H1 (cell line): ENCODE measurements around the gene SHANK1. TPM values are rescaled to one million over a fixed set of nuclear protein-coding genes. Genes with fewer than 3 reads are reported as not detected.

Experiments
- CTCF ChIA-PET: fragments of 300-600 bp; sonication (Branson Sonifier 250); formaldehyde crosslinking; loops from one replicate; lab custom pipeline; 2021; ENCODE audit not compliant: partially characterized antibody; lab: Charles Lee
- POLR2A ChIA-PET: fragments of 300-600 bp; sonication (Branson Sonifier 250); formaldehyde crosslinking; loops from one replicate; lab custom pipeline; 2021; ENCODE audit warnings: inconsistent platforms; ENCODE audit not compliant: partially characterized antibody; lab: Charles Lee
- DNase-seq, 2 experiments: peaks; one replicate each; pipeline versions ENCODE4 v3.0.0 to v3.0.0-alpha.2; 2010 to 2022; ENCODE audit warnings: low spot score in 2 of 2, low read depth in 1 of 2, mixed read lengths in 1 of 2
- FAIRE-seq: peaks from 2 replicates; lab custom pipeline; 2011; peaks lifted over from hg19 to GRCh38; lab: Jason Lieb, UNC
- H2AFZ ChIP-seq: 2 replicates; pipeline ENCODE4 v1.8.1; 2012; ENCODE audit warnings: low read length, inconsistent platforms
- H2AK5ac ChIP-seq: 2 replicates; pipeline ENCODE4 v1.6.1; 2013; ENCODE audit warnings: low read depth, low read length
- H2BK120ac ChIP-seq: replicated peaks from 2 replicates; pipeline ENCODE3; 2013; ENCODE audit warnings: low read depth, low read length, inconsistent platforms
- H2BK12ac ChIP-seq: 2 replicates; pipeline ENCODE4 v1.6.1; 2013; ENCODE audit warnings: low read depth, low read length
- H2BK15ac ChIP-seq: 2 replicates; pipeline ENCODE4 v1.6.1; 2013; ENCODE audit warnings: low read length
- H2BK20ac ChIP-seq: 2 replicates; pipeline ENCODE4 v1.6.1; 2013; ENCODE audit warnings: low read length
- H2BK5ac ChIP-seq: 2 replicates; pipeline ENCODE4 v1.6.1; 2013; ENCODE audit warnings: low read depth, low read length
- H3K14ac ChIP-seq: 2 replicates; pipeline ENCODE4 v1.6.1; 2013; ENCODE audit warnings: inconsistent platforms; ENCODE audit not compliant: insufficient read length
- H3K18ac ChIP-seq: 2 replicates; pipeline ENCODE4 v1.6.1; 2013; ENCODE audit warnings: low read length; ENCODE audit errors: extremely low read depth
- H3K23ac ChIP-seq: 2 replicates; pipeline ENCODE4 v1.6.1; 2013; ENCODE audit warnings: inconsistent platforms; ENCODE audit not compliant: insufficient read length
- H3K23me2 ChIP-seq: 2 replicates; pipeline ENCODE4 v1.6.1; 2013; ENCODE audit warnings: low read depth, low read length
- H3K27ac ChIP-seq: 2 replicates; pipeline ENCODE4 v1.6.1; 2011; ENCODE audit warnings: low read depth, low read length, inconsistent platforms
- H3K27me3 ChIP-seq, 4 experiments: replicated peaks in 1 of 4; 1 replicate in 1 of 4; 2 replicates in 3 of 4; pipeline versions ENCODE4 v1.6.1 to v1.8.1; 2011 to 2013; ENCODE audit warnings: low read length in 3 of 4, mild to moderate bottlenecking in 3 of 4, inconsistent platforms in 2 of 4, mixed read lengths in 2 of 4, moderate library complexity in 1 of 4; ENCODE audit not compliant: control insufficient read depth in 3 of 4, insufficient read depth in 3 of 4; ENCODE audit errors: extremely low read depth in 1 of 4
- H3K36me3 ChIP-seq, 4 experiments: 2 replicates each; pipeline versions ENCODE4 v1.6.1 to v1.8.1; 2011 to 2013; ENCODE audit warnings: mild to moderate bottlenecking in 4 of 4, low read length in 3 of 4, moderate library complexity in 2 of 4, control low read depth in 1 of 4, inconsistent platforms in 1 of 4; ENCODE audit not compliant: insufficient read depth in 4 of 4, control insufficient read depth in 2 of 4
- H3K4ac ChIP-seq: replicated peaks from 2 replicates; pipeline ENCODE3; 2013; ENCODE audit warnings: low read length, low read depth, mixed read lengths, inconsistent platforms; ENCODE audit not compliant: insufficient read length
- H3K4me1 ChIP-seq, 4 experiments: replicated peaks in 1 of 4; 1 replicate in 1 of 4; 2 replicates in 3 of 4; pipeline versions ENCODE4 v1.6.1 to v1.8.1; 2011 to 2013; ENCODE audit warnings: low read length in 3 of 4, inconsistent platforms in 2 of 4, mixed read lengths in 1 of 4; ENCODE audit not compliant: insufficient read depth in 4 of 4, control insufficient read depth in 3 of 4
- H3K4me2 ChIP-seq, 2 experiments: 2 replicates each; pipeline versions ENCODE4 v1.6.1 to v1.8.1; 2011 to 2013; ENCODE audit warnings: low read depth in 2 of 2, low read length in 2 of 2, control low read depth in 1 of 2, inconsistent platforms in 1 of 2, mild to moderate bottlenecking in 1 of 2; ENCODE audit not compliant: insufficient read depth in 1 of 2
- H3K4me3 ChIP-seq, 4 experiments: fragments of 200-600, 300-600 bp in 1 of 4; sonication (generic), shearing (Covaris generic), sonication (Bioruptor Twin) in 1 of 4; 2 replicates each; pipeline versions ENCODE4 v1.5.1 to v1.8.1; 2011 to 2016; ENCODE audit warnings: low read length in 4 of 4, low read depth in 3 of 4, control low read depth in 2 of 4, inconsistent platforms in 2 of 4, mild to moderate bottlenecking in 2 of 4, mixed read lengths in 1 of 4, moderate library complexity in 1 of 4; ENCODE audit not compliant: insufficient read depth in 2 of 4; ENCODE audit errors: extremely low read depth in 1 of 4
- H3K56ac ChIP-seq: replicated peaks from 2 replicates; pipeline ENCODE3; 2013; ENCODE audit warnings: low read depth, mild to moderate bottlenecking, mixed read lengths, low read length, inconsistent platforms; ENCODE audit not compliant: insufficient read length
- H3K79me1 ChIP-seq: 2 replicates; pipeline ENCODE4 v1.6.1; 2013; ENCODE audit warnings: low read depth, low read length, control low read depth
- H3K79me2 ChIP-seq, 2 experiments: 2 replicates each; pipeline versions ENCODE4 v1.6.1 to v1.8.1; 2012 to 2013; ENCODE audit warnings: low read length in 2 of 2, mild to moderate bottlenecking in 2 of 2, inconsistent platforms in 1 of 2; ENCODE audit not compliant: insufficient read depth in 2 of 2, control insufficient read depth in 1 of 2
- H3K9ac ChIP-seq, 4 experiments: replicated peaks in 1 of 4; 1 replicate in 1 of 4; 2 replicates in 3 of 4; pipeline versions ENCODE4 v1.6.1 to v1.8.1; 2011 to 2013; ENCODE audit warnings: low read depth in 3 of 4, low read length in 3 of 4, control low read depth in 2 of 4, mild to moderate bottlenecking in 2 of 4, moderate library complexity in 2 of 4, inconsistent platforms in 1 of 4; ENCODE audit errors: extremely low read depth in 1 of 4
- H3K9me3 ChIP-seq, 2 experiments: 2 replicates each; pipeline versions ENCODE4 v1.6.1 to v1.8.1; 2012 to 2013; ENCODE audit warnings: mild to moderate bottlenecking in 2 of 2, moderate library complexity in 2 of 2, control low read depth in 1 of 2, inconsistent platforms in 1 of 2, low read depth in 1 of 2, low read length in 1 of 2, mixed read lengths in 1 of 2; ENCODE audit not compliant: insufficient read depth in 2 of 2
- H4K20me1 ChIP-seq, 2 experiments: replicated peaks in 1 of 2; 2 replicates each; pipeline versions ENCODE3 to v1.8.1; 2011 to 2013; ENCODE audit warnings: inconsistent platforms in 2 of 2, low read length in 2 of 2, mild to moderate bottlenecking in 1 of 2; ENCODE audit not compliant: insufficient read depth in 2 of 2, control insufficient read depth in 1 of 2
- H4K5ac ChIP-seq: 2 replicates; pipeline ENCODE4 v1.6.1; 2013; ENCODE audit warnings: low read length, low read depth, mixed read lengths, inconsistent platforms; ENCODE audit not compliant: insufficient read length
- H4K8ac ChIP-seq: 2 replicates; pipeline ENCODE4 v1.8.0; 2013; ENCODE audit warnings: mild to moderate bottlenecking, moderate library complexity, low read length, inconsistent platforms; ENCODE audit not compliant: insufficient read depth; ENCODE audit errors: extremely low read depth
- H4K91ac ChIP-seq: replicated peaks from 2 replicates; pipeline ENCODE3; 2013; ENCODE audit warnings: low read length, mixed read lengths, inconsistent platforms; ENCODE audit not compliant: insufficient read length
- EZH2 ChIP-seq: fragments of 200-600 bp; sonication (generic); IDR thresholded peaks from 2 replicates; pipeline ENCODE4 v1.7.1; 2012; ENCODE audit warnings: low read depth, mild to moderate bottlenecking, moderate library complexity, low read length, inconsistent platforms; ENCODE audit not compliant: severe bottlenecking
- KDM4A ChIP-seq: IDR thresholded peaks from one replicate; pipeline ENCODE4 v1.7.1; 2012; ENCODE audit warnings: low read depth, mild to moderate bottlenecking, moderate library complexity, low read length, inconsistent platforms; ENCODE audit not compliant: severe bottlenecking
- SUZ12 ChIP-seq: fragments of 200-600 bp; sonication (generic); IDR thresholded peaks from 2 replicates; pipeline ENCODE4 v1.6.1; 2012; ENCODE audit warnings: mild to moderate bottlenecking, inconsistent platforms, low read length, moderate library complexity, mixed read lengths
- WGBS, 2 experiments: shearing (Covaris generic) in 1 of 2; methylation state at CpG; one replicate each; pipeline versions ENCODE4 v1.1.6 to v1.1.7; 2013 to 2015; ENCODE audit warnings: low lambda C conversion rate in 2 of 2, mixed read lengths in 2 of 2, inconsistent platforms in 1 of 2, low coverage in 1 of 2, missing lambda C conversion rate in 1 of 2; ENCODE audit not compliant: insufficient replicate concordance in 2 of 2, insufficient coverage in 1 of 2, insufficient read length in 1 of 2; ENCODE audit errors: extremely low coverage in 1 of 2, missing lambda C conversion rate in 1 of 2; 5-methylcytosine and 5-hydroxymethylcytosine counted together
- polyA plus RNA-seq, 7 experiments: library from polyadenylated mRNA; depleted of rRNA in 3 of 7; stranded (reverse) in 5 of 7; unstranded in 2 of 7; fragments of >200 nt in 5 of 7; fragments of 200-250 nt in 2 of 7; gene quantifications; 1 replicate in 5 of 7; 2 replicates in 1 of 7; 4 replicates in 1 of 7; pipeline versions ENCODE4 v1.2.1 to v1.2.3, GENCODE V29; 2011 to 2013; ENCODE audit warnings: missing spikeins in 2 of 7, mixed read lengths in 2 of 7
- total RNA-seq: library from RNA; stranded (reverse); fragmentation: NEBNext Ultra II Directional; extraction: Animal tissue kit (Norgen Biotek cat#: 25700); gene quantifications from 2 replicates; pipeline ENCODE4 v1.2.1, GENCODE V29; 2021

The SHANK1 gene
- total and polyA plus RNA-seq, 2 of the 8 experiments (the other 6 are each of a cell fraction or from before 2014, with no cell fraction given), result 1.1 to 3.7 TPM

DNA sequence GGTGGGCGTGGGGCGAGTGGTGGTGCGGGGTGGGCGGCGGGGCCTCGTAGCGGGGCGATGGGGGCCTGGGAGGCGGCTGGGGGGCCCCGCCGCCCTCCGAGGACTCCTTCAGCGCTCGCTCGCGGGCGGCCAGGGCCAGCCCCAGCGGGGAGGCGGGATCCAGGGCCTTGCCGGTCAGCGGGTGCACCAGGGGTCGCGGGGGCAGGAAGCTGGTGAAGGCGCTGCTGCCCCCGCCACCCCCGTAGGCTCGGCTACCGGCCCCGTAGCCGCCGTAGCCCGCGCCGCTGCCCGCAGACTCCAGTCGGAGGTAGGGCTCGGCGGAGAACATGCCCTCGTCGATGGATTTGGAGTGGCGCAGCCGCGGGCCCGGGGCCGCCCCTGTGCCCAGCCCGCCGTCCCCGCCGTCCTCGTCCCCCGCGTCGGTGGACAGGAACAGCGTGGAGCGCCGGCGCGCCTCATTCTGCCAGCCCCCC lies 51.8 kb downstream of the SHANK1 start:
- Histone ChIP-seq H3K9ac (no peak overlapping the region), H2BK12ac (no peak overlapping the region), H2BK15ac (no peak overlapping the region), H3K79me2 (no peaks in the 10 kb centered on the region), H3K79me1 (no peaks in the 10 kb centered on the region), H2BK20ac (no peak overlapping the region), H3K4me3 (peak overlapping the region in 1 of 4 experiments; percentile 53; a peak in 3 of 8 replicates), H3K36me3 (no peaks in the 10 kb centered on the region; a peak in 1 of 8 replicates)
- TF ChIP-seq SUZ12 (peak; percentile 89), KDM4A (no peak), EZH2 (peak; percentile 82)
- TF ChIP-seq, all 59 proteins: peak for 2
- Histone ChIP-seq H4K8ac (no peak overlapping the region), H2AFZ (no peak overlapping the region), H2AK5ac (no peak overlapping the region), H3K4me1 (peaks cover 0 to 5% (median 3%) of the 10 kb centered on the region in 4 experiments; a peak in 5 of 7 replicates), H3K18ac (no peak overlapping the region), H3K27ac (no peak overlapping the region), H4K91ac (no peak overlapping the region), H3K4ac (no peak overlapping the region), H3K27me3 (peaks cover 27 to 45% (median 38%) of the 10 kb centered on the region in 4 experiments), H3K9me3 (0 out of 4 replicates have a peak, but pooled peaks cover 0 to 5% of the 10 kb centered on the region in 2 experiments), H3K56ac (no peak overlapping the region), H2BK5ac (no peak overlapping the region), H2BK120ac (no peak overlapping the region), H4K5ac (no peak overlapping the region), H3K14ac (no peak overlapping the region), H3K23ac (no peak overlapping the region), H3K4me2 (peak overlapping the region; percentile 49 to 64; a peak in 3 of 4 replicates), H4K20me1 (peaks cover 0 to 7% of the 10 kb centered on the region in 2 experiments), H3K23me2 (peaks cover 1% of the 10 kb centered on the region; the same call in 1 of the 2 replicates)
- DNase-seq, result peak in 1 of 2 experiments; percentile 54
- FAIRE-seq, result no peak
- ChIA-PET POLR2A (no interaction called here), CTCF (interaction anchor here (0.9 to 1.2 kb wide), 3 partner anchors 56 to 122 kb away, joined by 3 read pairs; partner anchors contain the start of gene CLEC11A)
- WGBS, 2 experiments, result no CpG with 5 or more reads among the region's 58 CpGs
